ENCODE results near the gene MVB12A. TPM values are rescaled to one million over a fixed set of nuclear protein-coding genes. Genes with fewer than 3 reads are reported as not detected.

Gene MVB12A
- total RNA-seq, 4 donors from 2014 or later, result 24.5 to 66.1 (median 56.1) TPM

GRCh38 chr19:17406887-17407196 is 13.0 kb upstream of the MVB12A start:
- intact Hi-C loops (cut with DNase I), result no loop called here
- Histone ChIP-seq H3K9me3 (no peaks in the 10 kb centered on the region), H3K27me3 (peaks cover 0 to 17% (median 2%) of the 10 kb centered on the region in 4 donors), H3K4me1 (peaks cover 5 to 41% (median 27%) of the 10 kb centered on the region in 4 donors), H3K4me3 (peak overlapping the region; percentile 43 to 56 (median 48)), H3K27ac (replicated peaks in 1 of 4) (peak overlapping the region; percentile 71 to 79 (median 76)), H3K36me3 (peaks cover 0 to 3% (median 0%) of the 10 kb centered on the region in 4 donors)
- TF ChIP-seq, protein P1, sequence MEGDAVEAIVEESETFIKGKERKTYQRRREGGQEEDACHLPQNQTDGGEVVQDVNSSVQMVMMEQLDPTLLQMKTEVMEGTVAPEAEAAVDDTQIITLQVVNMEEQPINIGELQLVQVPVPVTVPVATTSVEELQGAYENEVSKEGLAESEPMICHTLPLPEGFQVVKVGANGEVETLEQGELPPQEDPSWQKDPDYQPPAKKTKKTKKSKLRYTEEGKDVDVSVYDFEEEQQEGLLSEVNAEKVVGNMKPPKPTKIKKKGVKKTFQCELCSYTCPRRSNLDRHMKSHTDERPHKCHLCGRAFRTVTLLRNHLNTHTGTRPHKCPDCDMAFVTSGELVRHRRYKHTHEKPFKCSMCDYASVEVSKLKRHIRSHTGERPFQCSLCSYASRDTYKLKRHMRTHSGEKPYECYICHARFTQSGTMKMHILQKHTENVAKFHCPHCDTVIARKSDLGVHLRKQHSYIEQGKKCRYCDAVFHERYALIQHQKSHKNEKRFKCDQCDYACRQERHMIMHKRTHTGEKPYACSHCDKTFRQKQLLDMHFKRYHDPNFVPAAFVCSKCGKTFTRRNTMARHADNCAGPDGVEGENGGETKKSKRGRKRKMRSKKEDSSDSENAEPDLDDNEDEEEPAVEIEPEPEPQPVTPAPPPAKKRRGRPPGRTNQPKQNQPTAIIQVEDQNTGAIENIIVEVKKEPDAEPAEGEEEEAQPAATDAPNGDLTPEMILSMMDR (IDR thresholded peaks at IDR 0.05), result no peak
- TF ChIP-seq POLR2AphosphoS5 (IDR thresholded peaks at IDR 0.05) (no peak), EP300 (IDR thresholded peaks at IDR 0.05) (no peak), POLR2A (IDR thresholded peaks at IDR 0.05; ENCODE audit: low read depth) (no peak)
- 40% methylated on average over 2 of the region's 2 CpGs for WGBS
- DNase-seq (ENCODE audit: extremely low spot score), result no peak

DNA sequence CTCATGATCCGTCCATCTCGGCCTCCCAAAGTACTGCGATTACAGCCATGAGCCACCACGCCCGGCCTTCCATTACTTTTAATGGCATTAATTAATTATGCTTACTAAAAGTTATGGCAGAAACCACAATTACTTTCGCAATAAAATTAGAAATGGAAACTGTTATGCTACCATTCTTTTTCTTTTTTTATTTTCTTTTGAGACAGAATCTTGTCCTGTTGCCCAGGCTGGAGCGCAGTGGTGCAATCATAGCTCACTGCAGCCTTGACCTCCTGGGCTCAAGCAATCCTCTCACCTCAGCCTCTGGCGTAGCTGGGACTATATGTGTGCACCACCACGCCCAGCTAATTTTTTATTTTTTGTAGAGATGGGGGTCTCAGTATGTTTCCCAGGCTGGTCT is 9.9 kb upstream of the MVB12A start:
- H3K36me3 ChIP-seq, result no peaks in the 10 kb centered on the region
- no peak overlapping the region for H3K4me3 ChIP-seq
- H3K27me3 ChIP-seq, result peaks cover 0 to 8% (median 0%) of the 10 kb centered on the region in 4 donors
- H3K4me1 ChIP-seq, result peaks cover 5 to 37% (median 31%) of the 10 kb centered on the region in 4 donors
- DNase-seq (ENCODE audit: extremely low spot score), result no peak
- intact Hi-C loops (cut with DNase I), result loop anchor here (5.0 kb wide), 1 partner anchor 37 kb away; the partner anchor contains the start of gene TMEM221
- no peaks in the 10 kb centered on the region for H3K9me3 ChIP-seq
- WGBS, result 79% methylated on average over 9 of the region's 9 CpGs
- TF ChIP-seq, protein P1 (IDR thresholded peaks at IDR 0.05), result no peak
- TF ChIP-seq EP300 (IDR thresholded peaks at IDR 0.05) (no peak), POLR2A (IDR thresholded peaks at IDR 0.05; ENCODE audit: low read depth) (no peak), POLR2AphosphoS5 (IDR thresholded peaks at IDR 0.05) (no peak)
- H3K27ac ChIP-seq (replicated peaks in 1 of 4), result no peak overlapping the region

GRCh38 chr19:17411801-17412200 is 8.0 kb upstream of the MVB12A start:
- 90% methylated on average over 11 of the region's 11 CpGs for WGBS
- Histone ChIP-seq H3K27me3 (peaks cover 0 to 19% (median 0%) of the 10 kb centered on the region in 4 donors), H3K36me3 (no peaks in the 10 kb centered on the region), H3K9me3 (no peaks in the 10 kb centered on the region), H3K4me1 (peaks cover 0 to 24% (median 18%) of the 10 kb centered on the region in 4 donors), H3K27ac (replicated peaks in 1 of 4) (no peak overlapping the region), H3K4me3 (no peak overlapping the region)
- TF ChIP-seq EP300 (IDR thresholded peaks at IDR 0.05), result no peak
- no peak for TF ChIP-seq POLR2AphosphoS5 (IDR thresholded peaks at IDR 0.05)
- TF ChIP-seq POLR2A (IDR thresholded peaks at IDR 0.05; ENCODE audit: low read depth), result no peak
- TF ChIP-seq, protein P1 (IDR thresholded peaks at IDR 0.05), result no peak
- DNase-seq (ENCODE audit: extremely low spot score), result no peak
- intact Hi-C loops (cut with DNase I), result loop anchor here (5.0 kb wide), 1 partner anchor 36 kb away; the partner anchor contains the start of gene TMEM221

GRCh38 chr19:17414097-17414496 is 5.8 kb upstream of the MVB12A start:
- intact Hi-C loops (cut with DNase I), result loop anchor here (5.0 kb wide), 1 partner anchor 33 kb away; the partner anchor contains the start of gene TMEM221
- Histone ChIP-seq H3K27ac (replicated peaks in 1 of 4) (no peak overlapping the region), H3K9me3 (no peaks in the 10 kb centered on the region), H3K27me3 (peaks cover 0 to 26% (median 0%) of the 10 kb centered on the region in 4 donors), H3K4me3 (no peak overlapping the region), H3K36me3 (no peaks in the 10 kb centered on the region), H3K4me1 (peaks cover 2 to 21% (median 18%) of the 10 kb centered on the region in 4 donors)
- TF ChIP-seq EP300 (IDR thresholded peaks at IDR 0.05), result no peak
- TF ChIP-seq POLR2AphosphoS5 (IDR thresholded peaks at IDR 0.05), result no peak
- TF ChIP-seq, protein P1 (IDR thresholded peaks at IDR 0.05), result no peak
- TF ChIP-seq POLR2A (IDR thresholded peaks at IDR 0.05; ENCODE audit: low read depth), result no peak
- no peak for DNase-seq (ENCODE audit: extremely low spot score)
- WGBS, result 99% methylated on average over 8 of the region's 8 CpGs

DNA sequence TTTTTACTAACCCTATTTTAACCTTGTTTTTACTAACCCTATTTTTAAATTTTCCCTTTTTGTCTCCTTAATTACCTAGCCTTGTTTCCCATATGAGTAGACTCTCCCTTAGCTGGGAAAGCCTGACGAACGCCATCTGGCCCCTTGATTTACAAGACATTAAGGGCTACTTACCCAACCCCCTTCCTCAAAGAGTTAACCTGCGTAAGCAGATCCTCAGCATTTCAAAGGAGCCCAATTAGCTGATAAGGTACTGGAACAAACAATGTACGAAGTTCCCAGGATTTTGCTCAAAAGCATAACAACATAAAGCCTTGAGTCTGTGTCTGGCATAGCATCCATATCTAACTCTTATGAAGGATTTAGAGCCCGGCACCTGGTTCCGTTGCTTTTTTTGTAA is 4.7 kb upstream of the MVB12A start:
- Histone ChIP-seq H3K27me3 (peaks cover 0 to 26% (median 0%) of the 10 kb centered on the region in 4 donors), H3K36me3 (no peaks in the 10 kb centered on the region), H3K4me1 (peaks cover 4 to 27% (median 23%) of the 10 kb centered on the region in 4 donors), H3K4me3 (no peak overlapping the region), H3K9me3 (no peaks in the 10 kb centered on the region), H3K27ac (replicated peaks in 1 of 4) (no peak overlapping the region)
- TF ChIP-seq POLR2AphosphoS5 (IDR thresholded peaks at IDR 0.05) (no peak), EP300 (IDR thresholded peaks at IDR 0.05) (no peak), POLR2A (IDR thresholded peaks at IDR 0.05; ENCODE audit: low read depth) (no peak)
- TF ChIP-seq, protein P1 (IDR thresholded peaks at IDR 0.05), result no peak
- intact Hi-C loops (cut with DNase I), result no loop called here
- DNase-seq (ENCODE audit: extremely low spot score), result no peak
- WGBS, result 67% methylated on average over 6 of the region's 6 CpGs

Data from esophagus muscularis mucosa (tissue), 4 donors.